Neural cell (in vitro differentiated cells): ENCODE measurements around the gene ZBTB7B.

ENCODE experiments used
- EP300 ChIP-seq: fragments of 450-650 bp; conservative IDR thresholded peaks from 2 replicates; pipeline ENCODE4 v1.6.1; 2014; ENCODE audit warnings: antibody characterized with exemption, mild to moderate bottlenecking, moderate library complexity; ENCODE audit not compliant: poor library complexity, severe bottlenecking
- POLR2AphosphoS5 ChIP-seq: IDR thresholded peaks from 2 replicates; pipeline ENCODE4 v1.6.1; 2012
- TAF1 ChIP-seq: IDR thresholded peaks from 2 replicates; pipeline ENCODE4 v1.6.1; 2012; ENCODE audit warnings: low read depth
- TF ChIP-seq, protein P1 (sequence below): fragments of 450-650 bp; IDR thresholded peaks from 2 replicates; pipeline ENCODE4 v1.5.1; 2014; ENCODE audit warnings: antibody characterized with exemption, mild to moderate bottlenecking, moderate library complexity; ENCODE audit not compliant: poor library complexity, severe bottlenecking

GRCh38 chr1:154968731-154969130, 33.9 kb upstream of the ZBTB7B start:
- TF ChIP-seq POLR2AphosphoS5, result no peak
- no peak for TF ChIP-seq EP300
- TF ChIP-seq, protein P1, sequence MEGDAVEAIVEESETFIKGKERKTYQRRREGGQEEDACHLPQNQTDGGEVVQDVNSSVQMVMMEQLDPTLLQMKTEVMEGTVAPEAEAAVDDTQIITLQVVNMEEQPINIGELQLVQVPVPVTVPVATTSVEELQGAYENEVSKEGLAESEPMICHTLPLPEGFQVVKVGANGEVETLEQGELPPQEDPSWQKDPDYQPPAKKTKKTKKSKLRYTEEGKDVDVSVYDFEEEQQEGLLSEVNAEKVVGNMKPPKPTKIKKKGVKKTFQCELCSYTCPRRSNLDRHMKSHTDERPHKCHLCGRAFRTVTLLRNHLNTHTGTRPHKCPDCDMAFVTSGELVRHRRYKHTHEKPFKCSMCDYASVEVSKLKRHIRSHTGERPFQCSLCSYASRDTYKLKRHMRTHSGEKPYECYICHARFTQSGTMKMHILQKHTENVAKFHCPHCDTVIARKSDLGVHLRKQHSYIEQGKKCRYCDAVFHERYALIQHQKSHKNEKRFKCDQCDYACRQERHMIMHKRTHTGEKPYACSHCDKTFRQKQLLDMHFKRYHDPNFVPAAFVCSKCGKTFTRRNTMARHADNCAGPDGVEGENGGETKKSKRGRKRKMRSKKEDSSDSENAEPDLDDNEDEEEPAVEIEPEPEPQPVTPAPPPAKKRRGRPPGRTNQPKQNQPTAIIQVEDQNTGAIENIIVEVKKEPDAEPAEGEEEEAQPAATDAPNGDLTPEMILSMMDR, result no peak
- no peak for TF ChIP-seq TAF1
